Activated naive CD8-positive, alpha-beta T cell treated with anti-CD3 and anti-CD28 coated beads for 36 hours (primary cell): ENCODE results near the gene SPAG17. TPM values are rescaled to one million over a fixed set of nuclear protein-coding genes. Genes with fewer than 3 reads are reported as not detected.

Source experiments
- DNase-seq: peaks from one replicate; pipeline ENCODE4 v3.0.0; 2021
- H3K27ac Mint-ChIP-seq: one replicate; pipeline ENCODE4 v1.8.0; 2022; ENCODE audit warnings: mild to moderate bottlenecking, moderate library complexity, mixed read lengths
- H3K27me3 Mint-ChIP-seq: one replicate; pipeline ENCODE4 v1.8.0; 2022; ENCODE audit warnings: mild to moderate bottlenecking, mixed read lengths
- H3K36me3 Mint-ChIP-seq: one replicate; pipeline ENCODE4 v1.8.0; 2021; ENCODE audit warnings: mild to moderate bottlenecking, mixed read lengths
- H3K4me1 Mint-ChIP-seq: one replicate; pipeline ENCODE4 v1.8.0; 2021; ENCODE audit warnings: mixed read lengths
- H3K4me3 Mint-ChIP-seq: one replicate; pipeline ENCODE4 v1.8.0; 2022; ENCODE audit warnings: mild to moderate bottlenecking, moderate library complexity, mixed read lengths
- H3K9me3 Mint-ChIP-seq: one replicate; pipeline ENCODE4 v1.8.0; 2022; ENCODE audit warnings: mixed read lengths
- total RNA-seq, 2 experiments: library from RNA; stranded (reverse); gene quantifications; one replicate each; pipeline ENCODE4 v1.2.3, GENCODE V29; 2021

Gene SPAG17
- total RNA-seq, 2 experiments from 2014 or later = not detected

GRCh38 chr1:118190561-118190960 is 5.5 kb upstream of the SPAG17 start:
- H3K36me3 Mint-ChIP-seq = peaks cover 2% of the 10 kb centered on the region
- H3K4me3 Mint-ChIP-seq = no peak overlapping the region
- H3K9me3 Mint-ChIP-seq = peaks cover 12% of the 10 kb centered on the region
- H3K4me1 Mint-ChIP-seq = no peaks in the 10 kb centered on the region
- no peak overlapping the region for H3K27ac Mint-ChIP-seq
- H3K27me3 Mint-ChIP-seq = peaks cover 10% of the 10 kb centered on the region
- no peak for DNase-seq

GRCh38 chr1:118189564-118189963 is 4.5 kb upstream of the SPAG17 start:
- H3K36me3 Mint-ChIP-seq = peaks cover 3% of the 10 kb centered on the region
- no peak overlapping the region for H3K4me3 Mint-ChIP-seq
- peaks cover 2% of the 10 kb centered on the region for H3K4me1 Mint-ChIP-seq
- DNase-seq = no peak
- peaks cover 20% of the 10 kb centered on the region for H3K27me3 Mint-ChIP-seq
- H3K27ac Mint-ChIP-seq = no peak overlapping the region
- peaks cover 15% of the 10 kb centered on the region for H3K9me3 Mint-ChIP-seq

DNA sequence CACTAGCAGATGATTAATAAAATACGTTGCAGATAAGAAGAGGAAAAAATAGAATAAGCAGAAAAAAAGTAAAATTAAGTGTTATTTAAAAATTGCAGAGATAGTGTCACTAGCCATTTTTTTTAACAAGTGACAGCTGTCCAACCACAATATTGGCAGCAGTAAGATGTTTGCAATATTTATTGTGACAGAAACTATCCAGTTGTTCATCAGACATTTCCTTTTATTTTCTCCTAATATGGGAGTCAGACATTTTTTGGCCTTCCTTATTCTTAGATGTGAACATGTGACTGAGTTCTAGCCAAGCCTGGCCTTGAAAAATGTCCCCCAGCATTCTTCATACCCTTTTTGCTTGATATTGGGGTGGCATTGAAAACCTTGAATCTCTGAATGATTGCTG is 3.4 kb upstream of the SPAG17 start:
- no peak overlapping the region for H3K4me3 Mint-ChIP-seq
- no peak for DNase-seq
- H3K27me3 Mint-ChIP-seq = peaks cover 24% of the 10 kb centered on the region
- H3K9me3 Mint-ChIP-seq = peaks cover 15% of the 10 kb centered on the region
- peaks cover 3% of the 10 kb centered on the region for H3K36me3 Mint-ChIP-seq
- no peak overlapping the region for H3K27ac Mint-ChIP-seq
- H3K4me1 Mint-ChIP-seq = peaks cover 4% of the 10 kb centered on the region

- peaks cover 3% of the 10 kb centered on the region for H3K36me3 Mint-ChIP-seq
- peaks cover 26% of the 10 kb centered on the region for H3K27me3 Mint-ChIP-seq
- no peak overlapping the region for H3K4me3 Mint-ChIP-seq
- peaks cover 4% of the 10 kb centered on the region for H3K4me1 Mint-ChIP-seq
- H3K9me3 Mint-ChIP-seq = peaks cover 5% of the 10 kb centered on the region
- H3K27ac Mint-ChIP-seq = no peak overlapping the region
- DNase-seq = no peak
Observed at GRCh38 chr1:118186026-118186425, 998 bp upstream of the SPAG17 start.

DNA sequence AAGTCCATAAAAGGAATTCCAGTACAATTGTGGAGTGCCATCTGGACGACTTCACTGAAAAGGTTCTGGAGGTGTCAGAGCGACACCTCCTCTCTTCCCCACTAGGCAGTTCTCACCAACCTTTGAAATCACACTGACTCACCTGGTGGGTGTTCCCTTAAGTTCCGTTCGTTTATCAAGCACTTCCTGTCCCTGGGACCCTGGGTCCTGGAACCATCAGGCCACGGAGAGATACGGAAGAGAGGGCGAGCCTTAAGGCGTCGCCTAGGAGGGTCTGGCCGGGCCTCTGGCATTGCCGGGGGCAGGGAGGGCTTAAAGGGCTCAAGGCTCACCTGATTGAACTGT is 317 bp downstream of the SPAG17 start:
- no peak overlapping the region for H3K4me3 Mint-ChIP-seq
- H3K27ac Mint-ChIP-seq = no peak overlapping the region
- H3K9me3 Mint-ChIP-seq = peaks cover 5% of the 10 kb centered on the region
- H3K27me3 Mint-ChIP-seq = peaks cover 26% of the 10 kb centered on the region
- DNase-seq = no peak
- peaks cover 3% of the 10 kb centered on the region for H3K36me3 Mint-ChIP-seq
- peaks cover 4% of the 10 kb centered on the region for H3K4me1 Mint-ChIP-seq

DNA sequence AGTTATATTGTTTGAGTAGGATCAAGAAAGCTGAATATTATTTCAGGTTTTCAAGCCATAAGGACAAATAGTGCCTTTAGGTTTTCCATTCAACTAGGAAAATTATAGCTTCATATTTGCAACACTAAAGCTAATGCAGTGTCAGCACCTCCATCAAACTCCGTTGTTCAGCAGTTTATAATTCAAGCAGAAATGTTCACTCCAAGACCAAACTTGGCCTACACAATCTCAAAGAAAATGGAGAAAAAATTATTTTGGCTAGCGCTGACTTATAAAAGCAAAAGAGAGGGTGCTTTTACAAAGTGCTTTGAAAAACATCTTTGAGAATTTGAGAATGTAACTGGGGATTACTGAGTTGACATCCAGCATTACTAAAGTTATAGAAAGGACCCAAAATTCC is 1.4 kb downstream of the SPAG17 start:
- Mint-ChIP-seq H3K9me3 (peaks cover 5% of the 10 kb centered on the region), H3K36me3 (peaks cover 3% of the 10 kb centered on the region), H3K27ac (no peak overlapping the region), H3K27me3 (peaks cover 26% of the 10 kb centered on the region), H3K4me1 (peaks cover 4% of the 10 kb centered on the region), H3K4me3 (no peak overlapping the region)
- no peak for DNase-seq

- Mint-ChIP-seq H3K27me3 (peaks cover 3% of the 10 kb centered on the region), H3K27ac (no peak overlapping the region), H3K36me3 (no peaks in the 10 kb centered on the region), H3K4me3 (no peak overlapping the region), H3K4me1 (no peaks in the 10 kb centered on the region), H3K9me3 (peaks cover 12% of the 10 kb centered on the region)
- no peak for DNase-seq
Observed at GRCh38 chr1:118177998-118178397, 7.0 kb downstream of the SPAG17 start.

DNA sequence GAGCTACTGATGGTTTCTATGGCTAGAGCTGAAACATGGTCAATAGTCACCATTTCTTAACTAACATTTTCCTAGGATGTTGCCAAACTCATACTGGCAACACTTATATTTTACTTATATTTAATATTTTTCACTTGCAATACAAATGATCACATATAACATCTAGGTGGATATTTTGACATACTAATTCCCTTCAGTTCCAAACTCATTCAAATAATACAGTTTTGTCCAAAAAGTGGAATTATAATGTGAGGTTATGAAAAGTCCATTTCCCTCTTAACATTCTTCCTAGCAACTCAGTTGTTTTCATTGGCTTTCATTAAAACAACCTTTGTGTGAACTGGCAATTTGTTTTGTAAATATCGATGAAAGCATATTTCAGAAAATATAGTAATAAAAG is 16.0 kb downstream of the SPAG17 start:
- H3K4me1 Mint-ChIP-seq = no peaks in the 10 kb centered on the region

DNA sequence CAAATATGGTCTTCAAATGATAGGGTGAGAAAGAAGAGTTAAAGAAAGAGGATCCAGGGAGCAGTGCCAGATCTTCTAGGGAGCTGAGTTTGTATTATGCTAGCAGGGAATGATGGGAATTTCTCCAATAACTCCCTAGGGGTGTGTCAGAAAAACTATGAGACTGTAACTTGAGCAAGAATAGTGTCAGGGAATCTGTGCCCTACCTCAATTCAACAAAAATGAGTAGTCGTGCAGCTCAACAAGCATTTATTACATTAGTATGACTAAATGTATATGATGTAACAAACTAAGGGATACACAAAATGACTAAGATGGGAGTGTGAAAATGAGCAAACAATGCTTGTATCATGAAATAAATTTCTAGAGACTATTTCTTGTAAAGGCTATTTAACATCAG is 24.2 kb downstream of the SPAG17 start:
- no peak for DNase-seq
- H3K27me3 Mint-ChIP-seq = peaks cover 3% of the 10 kb centered on the region
- no peak overlapping the region for H3K27ac Mint-ChIP-seq
- H3K4me3 Mint-ChIP-seq = no peak overlapping the region
- H3K36me3 Mint-ChIP-seq = no peaks in the 10 kb centered on the region
- no peaks in the 10 kb centered on the region for H3K4me1 Mint-ChIP-seq
- no peaks in the 10 kb centered on the region for H3K9me3 Mint-ChIP-seq

More for the DNA sequence above, 16.0 kb downstream of the SPAG17 start:
- H3K36me3 Mint-ChIP-seq = no peaks in the 10 kb centered on the region
- no peak for DNase-seq
- peaks cover 4% of the 10 kb centered on the region for H3K27me3 Mint-ChIP-seq
- no peak overlapping the region for H3K27ac Mint-ChIP-seq
- H3K4me3 Mint-ChIP-seq = no peak overlapping the region
- H3K9me3 Mint-ChIP-seq = peaks cover 2% of the 10 kb centered on the region

DNA sequence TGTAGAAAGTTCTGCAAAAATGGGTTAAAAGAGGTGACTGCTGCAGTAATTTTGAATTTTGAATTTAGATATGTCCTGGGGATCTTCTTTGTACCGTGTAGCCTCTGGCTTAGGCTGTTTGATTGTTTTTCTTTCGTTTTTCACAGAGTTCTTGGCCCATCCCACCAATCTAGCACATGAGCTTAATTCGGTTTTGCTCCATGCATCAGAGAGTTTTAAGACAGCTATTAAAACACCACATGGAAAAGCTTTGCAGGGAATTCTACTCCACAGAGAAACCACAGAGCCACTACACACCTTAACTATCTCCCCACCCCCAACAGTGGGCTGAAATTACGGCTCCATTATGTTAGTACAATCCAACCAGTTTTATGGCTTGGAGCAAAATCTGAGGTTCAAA is 25.5 kb downstream of the SPAG17 start:
- Mint-ChIP-seq H3K27ac (no peak overlapping the region), H3K4me3 (no peak overlapping the region)
- DNase-seq = no peak

DNA sequence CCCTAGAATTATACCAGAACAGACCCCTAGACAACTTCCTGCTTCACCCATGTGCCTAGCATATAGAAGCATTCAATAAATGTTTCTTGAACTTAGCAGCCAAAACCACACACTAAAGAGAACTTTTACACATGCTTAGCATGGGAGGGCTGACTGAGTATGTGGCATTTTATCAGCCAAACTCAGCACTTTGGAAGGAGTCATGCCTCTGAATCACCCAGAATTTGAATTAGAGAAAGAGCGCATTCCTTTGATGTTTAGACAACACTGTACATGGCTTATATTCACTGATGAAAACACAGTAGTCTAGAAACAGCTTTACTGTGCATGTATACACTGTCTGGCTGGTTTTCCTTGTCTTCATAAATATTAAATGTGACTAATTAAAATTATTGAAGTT is 26.1 kb downstream of the SPAG17 start:
- no peak for DNase-seq
- Mint-ChIP-seq H3K27me3 (peaks cover 3% of the 10 kb centered on the region), H3K9me3 (no peaks in the 10 kb centered on the region), H3K4me3 (no peak overlapping the region), H3K27ac (no peak overlapping the region), H3K36me3 (no peaks in the 10 kb centered on the region), H3K4me1 (no peaks in the 10 kb centered on the region)

More for the DNA sequence above, 25.5 kb downstream of the SPAG17 start:
- Mint-ChIP-seq H3K4me1 (no peaks in the 10 kb centered on the region), H3K9me3 (no peaks in the 10 kb centered on the region), H3K36me3 (no peaks in the 10 kb centered on the region), H3K27me3 (peaks cover 3% of the 10 kb centered on the region)

- Mint-ChIP-seq H3K4me3 (no peak overlapping the region), H3K36me3 (no peaks in the 10 kb centered on the region), H3K4me1 (no peaks in the 10 kb centered on the region), H3K9me3 (no peaks in the 10 kb centered on the region), H3K27me3 (peaks cover 3% of the 10 kb centered on the region), H3K27ac (no peak overlapping the region)
- no peak for DNase-seq
Observed at GRCh38 chr1:118157506-118157905, 27.5 kb downstream of the SPAG17 start.

DNA sequence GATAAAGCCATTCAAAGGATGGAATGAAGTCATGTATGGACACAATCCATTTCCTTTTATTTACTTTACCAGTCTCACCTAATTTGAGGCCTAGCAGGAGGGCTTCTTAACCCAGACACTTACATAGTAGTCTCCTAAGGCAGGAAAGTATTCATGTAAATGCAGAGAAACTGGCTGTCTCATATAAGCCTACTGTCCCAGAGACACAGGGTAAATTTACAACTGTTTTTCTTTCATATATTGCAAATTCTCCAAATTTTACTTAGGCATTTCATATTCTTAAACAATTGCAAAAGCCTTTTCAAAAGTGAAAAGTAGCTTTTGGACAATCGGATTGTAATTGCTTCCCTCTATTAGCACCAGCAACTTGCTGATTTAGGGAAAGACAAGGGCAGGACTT is 29.9 kb downstream of the SPAG17 start:
- Mint-ChIP-seq H3K36me3 (no peaks in the 10 kb centered on the region), H3K9me3 (no peaks in the 10 kb centered on the region), H3K4me1 (no peaks in the 10 kb centered on the region), H3K27ac (no peak overlapping the region), H3K4me3 (no peak overlapping the region), H3K27me3 (peaks cover 5% of the 10 kb centered on the region)
- DNase-seq = no peak

DNA sequence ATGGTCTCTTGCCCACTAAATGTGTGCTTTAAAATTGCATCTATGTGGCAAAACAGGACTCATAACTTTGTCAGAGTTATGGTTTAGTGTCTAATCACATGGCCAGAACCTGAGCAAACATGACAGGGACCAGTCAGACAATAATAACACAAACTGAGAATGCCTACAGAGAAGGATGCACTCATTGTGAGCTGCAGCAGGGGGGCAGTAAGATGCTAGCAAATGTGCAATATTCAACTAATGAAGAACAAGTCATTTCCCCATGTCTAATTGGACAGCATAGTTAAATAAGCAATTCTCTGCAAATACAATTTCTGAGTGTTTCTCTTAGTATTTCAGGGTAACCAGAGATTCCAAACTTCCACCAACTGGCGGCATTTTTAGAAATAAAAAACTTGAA is 30.8 kb downstream of the SPAG17 start:
- no peak overlapping the region for H3K27ac Mint-ChIP-seq
- H3K4me1 Mint-ChIP-seq = no peaks in the 10 kb centered on the region
- peaks cover 5% of the 10 kb centered on the region for H3K27me3 Mint-ChIP-seq

DNA sequence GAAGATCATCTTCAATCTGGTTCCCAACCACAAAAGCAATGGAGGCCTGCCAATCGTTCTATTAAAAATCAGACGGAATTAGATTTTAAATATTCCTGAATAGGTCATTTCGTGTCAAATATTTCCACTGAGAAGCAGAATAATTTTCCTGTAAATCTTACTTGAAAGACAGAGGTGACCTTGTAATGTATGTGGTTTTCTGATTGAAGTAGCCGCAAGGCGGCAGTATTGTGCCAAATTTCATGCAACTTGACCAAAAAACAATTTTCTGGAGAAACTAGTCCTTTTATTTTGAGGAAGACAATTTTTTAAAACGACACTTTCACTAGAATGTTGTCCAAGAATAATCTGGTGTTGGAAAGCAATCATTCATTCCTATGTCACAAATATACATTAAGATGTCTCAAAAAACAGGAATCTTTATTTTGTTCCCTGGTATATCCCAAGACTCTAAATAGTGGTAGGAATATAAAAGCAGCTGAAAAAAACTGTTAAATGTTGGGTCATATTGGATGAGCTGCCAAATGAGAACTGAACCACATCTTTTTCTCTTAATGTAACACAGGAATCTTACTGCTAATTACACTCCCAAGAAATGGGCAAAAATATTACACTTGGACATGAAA is 33.6 kb downstream of the SPAG17 start:
- Mint-ChIP-seq H3K27me3 (peaks cover 5% of the 10 kb centered on the region), H3K4me3 (no peak overlapping the region), H3K36me3 (no peaks in the 10 kb centered on the region), H3K27ac (no peak overlapping the region), H3K9me3 (no peaks in the 10 kb centered on the region), H3K4me1 (no peaks in the 10 kb centered on the region)
- DNase-seq = peak; percentile 24

More for the DNA sequence above, 30.8 kb downstream of the SPAG17 start:
- Mint-ChIP-seq H3K9me3 (no peaks in the 10 kb centered on the region), H3K36me3 (no peaks in the 10 kb centered on the region), H3K4me3 (no peak overlapping the region)
- no peak for DNase-seq

DNA sequence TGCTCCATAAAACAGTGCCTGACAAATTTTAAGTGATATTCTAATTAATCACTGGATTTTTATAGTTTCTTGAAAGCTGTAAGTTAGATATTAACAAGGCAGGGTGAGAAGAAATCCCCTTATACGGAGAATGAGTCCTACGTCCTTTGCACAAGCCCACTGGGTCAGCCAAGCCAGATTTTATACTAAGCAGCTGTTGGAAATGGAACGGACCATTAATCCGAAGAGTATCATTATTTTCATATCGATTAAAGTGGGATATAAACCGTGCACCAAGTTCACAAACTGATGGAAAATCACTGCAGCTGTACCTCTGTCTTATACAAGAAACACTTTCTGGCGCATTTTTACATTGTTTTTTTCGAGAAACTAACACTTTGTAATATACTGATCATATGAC is 35.2 kb downstream of the SPAG17 start:
- no peaks in the 10 kb centered on the region for H3K36me3 Mint-ChIP-seq
- H3K9me3 Mint-ChIP-seq = no peaks in the 10 kb centered on the region
- H3K27ac Mint-ChIP-seq = no peak overlapping the region
- no peak for DNase-seq
- H3K4me3 Mint-ChIP-seq = no peak overlapping the region
- no peaks in the 10 kb centered on the region for H3K4me1 Mint-ChIP-seq
- H3K27me3 Mint-ChIP-seq = peaks cover 5% of the 10 kb centered on the region
